NCI-H1436 (cell line): ENCODE results near the gene SEMA3G.
A peak's percentile ranks its signal among the peaks of the same experiment; 100 is the strongest.

Experiments used
- DNase-seq: peaks from one replicate; lab custom pipeline; 2025; lab: John Stamatoyannopoulos, UW

SEMA3G gene

GRCh38 chr3:52453496-52454249 is 8.8 kb upstream of the SEMA3G start, which contains the start of gene TNNC1:
TSS of gene TNNC1 (minus strand) at chr3:52454041. CDS start at chr3:52454015, 26 bp downstream.
- no peak for DNase-seq

- no peak for DNase-seq
Observed at GRCh38 chr3:52452570-52453221, 7.8 kb upstream of the SEMA3G start.

GRCh38 chr3:52452126-52452525 is 7.2 kb upstream of the SEMA3G start:
- no peak for DNase-seq

GRCh38 chr3:52451237-52452083 is 6.6 kb upstream of the SEMA3G start:
- DNase-seq, result no peak

- DNase-seq, result no peak
Observed at GRCh38 chr3:52450489-52451236, 5.8 kb upstream of the SEMA3G start.

- no peak for DNase-seq
Observed at GRCh38 chr3:52447512-52448355, 2.8 kb upstream of the SEMA3G start.

- peak; percentile 47 for DNase-seq
Observed at GRCh38 chr3:52446631-52447511, 2.0 kb upstream of the SEMA3G start.

- DNase-seq, result no peak
Observed at GRCh38 chr3:52446042-52446441, 1.1 kb upstream of the SEMA3G start.

GRCh38 chr3:52443791-52444687 is 864 bp downstream of the SEMA3G start:
- no peak for DNase-seq

- DNase-seq, result no peak
Observed at GRCh38 chr3:52443268-52443610, 1.7 kb downstream of the SEMA3G start.

GRCh38 chr3:52442409-52443267 is 2.3 kb downstream of the SEMA3G start:
- DNase-seq, result no peak

- no peak for DNase-seq
Observed at GRCh38 chr3:52441772-52442332, 3.1 kb downstream of the SEMA3G start.

GRCh38 chr3:52441091-52441771 is 3.7 kb downstream of the SEMA3G start:
- no peak for DNase-seq

- no peak for DNase-seq
Observed at GRCh38 chr3:52440671-52441070, 4.2 kb downstream of the SEMA3G start.

- DNase-seq, result no peak
Observed at GRCh38 chr3:52440249-52440551, 4.7 kb downstream of the SEMA3G start.

- DNase-seq, result no peak
Observed at GRCh38 chr3:52439426-52440248, 5.3 kb downstream of the SEMA3G start.
